Endothelial cell of hepatic sinusoid (primary cell): ENCODE measurements around the gene GCH1.
"Not testable (repeated sequence)": the region's sequence is repeated elsewhere in the genome, so short reads cannot be mapped to it uniquely, and the experiment has no call there.

Experiments
- in situ Hi-C: cut with HindIII; loops from 2 replicates; pipeline ENCODE4 v1.10.0; 2017; ENCODE audit warnings: low sequenced_read_pairs

Gene GCH1

DNA sequence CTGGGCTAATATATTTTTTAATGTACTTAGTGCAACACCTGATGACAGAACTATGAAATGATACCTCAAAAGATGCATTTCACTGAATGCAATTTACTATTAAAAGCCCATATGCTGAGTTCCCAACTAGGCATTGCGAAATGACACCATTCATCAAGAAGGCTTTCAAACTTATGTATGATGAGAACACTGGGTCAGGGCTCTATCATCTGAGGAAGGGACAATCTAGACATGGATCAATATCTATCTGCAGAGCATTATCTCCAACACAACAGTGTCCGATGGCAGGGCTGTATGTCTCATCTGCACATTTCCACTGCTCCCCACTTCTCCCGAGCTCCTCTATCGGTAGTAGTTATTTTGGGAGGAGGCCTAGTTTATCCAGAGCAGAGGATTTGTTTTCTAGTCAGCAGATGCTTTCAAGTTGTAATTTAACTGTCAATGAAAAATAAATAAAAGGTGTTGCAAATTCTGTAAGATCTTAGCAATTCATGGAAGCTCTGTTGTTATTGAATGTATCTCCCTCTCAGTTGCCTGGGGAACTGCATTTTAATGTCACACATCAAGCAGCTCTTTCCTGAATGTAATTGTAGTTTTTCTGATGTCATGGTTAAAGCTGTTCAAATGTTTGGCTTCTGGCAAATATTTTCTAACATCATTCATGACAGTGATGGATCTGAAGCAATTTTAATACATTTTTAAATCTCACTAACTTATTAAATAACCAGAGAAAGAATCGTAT, 7.4 kb upstream of the GCH1 start:
- in situ Hi-C loops: no loop called here

GRCh38 chr14:54908973-54909372, 6.3 kb upstream of the GCH1 start:
- in situ Hi-C loops: not testable (repeated sequence)

- in situ Hi-C loops: no loop called here
These were observed 5.6 kb upstream of the GCH1 start for GRCh38 chr14:54908190-54908589.

DNA sequence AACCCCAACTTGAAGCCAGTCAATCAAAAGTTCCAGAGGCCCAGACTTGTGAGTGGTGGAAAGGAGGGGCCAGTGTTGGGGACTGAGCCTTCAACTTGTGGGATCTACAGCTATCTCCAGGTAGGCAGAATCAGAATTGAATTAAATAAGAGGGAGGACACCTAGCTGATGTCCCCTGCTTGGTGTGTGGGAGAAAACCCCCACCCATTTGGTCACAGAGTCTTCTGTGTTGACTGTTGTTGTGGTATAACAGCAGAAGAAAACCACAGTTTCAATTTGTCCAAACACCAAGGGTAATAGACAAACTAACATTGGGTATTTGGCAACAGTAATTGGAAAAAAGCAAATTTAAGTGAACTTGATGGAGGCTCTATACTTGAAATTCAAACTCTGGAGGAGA, 3.4 kb upstream of the GCH1 start:
- in situ Hi-C loops: no loop called here

GRCh38 chr14:54902143-54902520, 494 bp downstream of the GCH1 start:
- in situ Hi-C loops: no loop called here

DNA sequence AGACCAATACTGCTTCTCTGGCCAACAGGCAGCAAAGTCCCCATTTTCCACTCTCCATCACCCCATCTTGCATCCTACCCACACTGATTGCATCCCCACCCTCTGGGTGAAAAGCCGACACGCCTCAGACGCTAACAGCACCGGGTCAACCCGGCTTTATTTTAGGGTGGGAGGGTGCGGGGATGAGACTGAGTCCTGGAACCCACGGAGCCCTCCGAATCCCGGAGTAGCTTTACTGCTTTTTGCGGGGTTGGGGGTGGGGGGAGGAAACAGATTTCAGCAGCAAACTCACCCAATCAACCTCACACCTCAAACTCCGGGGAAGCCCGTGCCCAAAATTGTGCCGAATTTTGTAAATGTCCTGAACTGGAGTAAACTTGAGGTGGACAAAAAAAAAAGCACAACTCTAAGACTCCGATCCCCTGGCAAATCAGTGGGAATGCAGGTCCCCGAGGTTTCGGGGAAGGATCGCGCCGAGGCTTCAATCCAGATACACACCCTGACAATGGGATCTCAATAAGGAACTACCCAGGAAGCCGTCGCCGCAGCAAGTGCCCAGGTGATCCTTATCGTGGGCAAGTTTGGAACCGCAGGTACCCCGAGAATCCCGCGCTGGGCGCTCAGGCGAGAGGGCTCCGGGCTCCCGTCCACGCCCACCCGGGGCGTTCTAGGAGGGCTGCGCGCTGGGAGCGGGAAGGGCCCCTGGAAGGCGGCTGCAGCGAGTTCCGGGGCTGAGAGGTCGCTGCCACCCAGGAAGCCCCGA, 1.1 kb downstream of the GCH1 start:
- in situ Hi-C loops: no loop called here

DNA sequence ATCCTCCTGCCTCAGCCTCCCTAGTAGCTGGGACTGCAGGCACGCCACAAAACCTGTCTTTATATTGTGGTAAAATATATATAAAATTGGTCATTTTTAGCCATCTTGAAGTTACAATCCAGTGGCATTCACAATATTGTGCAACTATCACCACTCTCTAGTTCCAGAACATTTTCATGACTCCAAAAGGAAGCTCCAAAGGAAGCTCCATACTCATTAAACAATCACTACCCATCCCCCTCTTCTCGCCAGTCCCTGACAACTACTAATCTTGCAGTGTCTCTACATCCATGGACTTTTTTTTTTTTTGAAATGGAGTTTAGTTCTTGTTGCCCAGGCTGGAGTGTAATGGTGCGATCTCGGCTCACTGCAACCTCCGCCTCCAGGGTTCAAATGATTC, 3.1 kb downstream of the GCH1 start:
- in situ Hi-C loops: no loop called here

GRCh38 chr14:54897809-54898555, 4.6 kb downstream of the GCH1 start:
- in situ Hi-C loops: not testable (repeated sequence)

DNA sequence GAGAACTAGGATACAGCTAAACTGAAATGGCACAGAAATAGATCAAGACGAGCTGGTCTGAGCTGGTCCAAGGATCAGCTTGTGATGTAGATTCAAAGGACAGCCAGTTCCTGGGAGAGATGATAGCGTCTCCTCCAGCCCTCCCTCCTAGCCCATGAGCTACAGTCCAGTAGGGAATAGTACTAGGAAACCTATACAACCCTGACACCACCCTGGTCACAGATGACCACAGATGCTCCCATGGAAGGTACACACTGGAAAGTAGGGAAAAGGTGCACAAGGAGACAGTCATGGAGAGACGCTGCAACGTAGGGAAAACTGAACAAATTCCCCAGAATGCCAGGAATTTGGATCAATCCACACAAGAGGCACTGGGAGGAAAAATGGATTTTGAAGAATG, 6.9 kb downstream of the GCH1 start:
- in situ Hi-C loops: no loop called here

DNA sequence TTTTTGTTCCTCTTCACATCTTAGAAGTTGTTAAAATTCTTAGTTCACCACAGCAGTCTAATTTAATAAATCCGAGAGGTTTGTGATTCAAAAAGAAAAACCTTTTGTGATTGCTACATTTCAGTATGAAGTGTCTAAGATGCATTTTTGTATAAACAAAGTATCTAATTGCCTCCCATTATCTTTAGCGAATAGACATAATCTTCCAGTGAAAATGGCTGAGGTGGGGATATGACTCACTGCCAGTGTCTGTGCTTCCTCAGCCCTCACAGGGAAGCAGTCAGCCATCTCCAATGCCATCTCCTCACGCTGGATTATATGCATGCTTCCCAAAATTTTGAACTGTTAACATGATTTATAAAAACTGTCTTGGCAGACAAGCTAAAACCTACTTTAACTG, 7.6 kb downstream of the GCH1 start:
- in situ Hi-C loops: no loop called here

- in situ Hi-C loops: no loop called here
These were observed 9.4 kb downstream of the GCH1 start for GRCh38 chr14:54893151-54893760.

GRCh38 chr14:54891471-54892245, 11.0 kb downstream of the GCH1 start:
- in situ Hi-C loops: no loop called here

DNA sequence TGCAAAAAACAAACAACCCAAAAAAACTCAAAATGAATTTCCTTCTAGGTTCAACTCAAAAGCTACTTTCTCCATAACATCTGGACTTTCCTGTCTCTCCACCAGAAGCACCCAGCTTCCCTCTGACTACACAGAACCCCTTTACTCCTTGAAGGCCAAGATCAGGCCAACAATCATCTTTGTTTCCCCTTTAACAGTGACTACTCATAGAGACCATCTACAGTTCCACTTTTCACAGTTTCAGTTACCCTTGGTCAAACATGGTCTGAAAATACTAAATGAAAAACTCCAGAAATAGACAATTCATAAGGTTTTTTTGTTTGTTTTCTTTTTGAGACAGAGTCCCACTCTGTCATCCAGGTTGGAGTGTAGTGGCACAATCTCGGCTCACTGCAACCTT, 11.8 kb downstream of the GCH1 start:
- in situ Hi-C loops: no loop called here

DNA sequence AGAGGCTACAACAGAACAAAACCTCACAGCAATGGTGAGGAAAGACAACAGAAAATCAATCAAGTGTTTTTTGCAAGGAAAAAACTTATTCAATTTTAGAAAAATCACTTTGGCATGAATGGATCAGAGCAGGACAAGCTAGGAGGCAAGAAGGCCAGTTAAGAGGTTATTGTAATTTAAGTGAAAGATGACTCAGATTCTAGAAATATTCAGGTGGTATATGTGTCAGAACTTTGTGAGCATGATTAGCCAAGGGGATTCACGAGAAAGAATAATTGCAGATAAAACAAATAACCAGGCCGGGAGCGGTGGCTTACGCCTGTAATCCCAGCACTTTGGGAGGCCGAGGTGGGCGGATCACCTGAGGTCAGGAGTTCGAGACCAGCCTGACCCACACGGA, 12.7 kb downstream of the GCH1 start:
- in situ Hi-C loops: loop anchor here (5.0 kb wide), 1 partner anchor 73 kb away; no protein-coding TSS in a partner anchor

DNA sequence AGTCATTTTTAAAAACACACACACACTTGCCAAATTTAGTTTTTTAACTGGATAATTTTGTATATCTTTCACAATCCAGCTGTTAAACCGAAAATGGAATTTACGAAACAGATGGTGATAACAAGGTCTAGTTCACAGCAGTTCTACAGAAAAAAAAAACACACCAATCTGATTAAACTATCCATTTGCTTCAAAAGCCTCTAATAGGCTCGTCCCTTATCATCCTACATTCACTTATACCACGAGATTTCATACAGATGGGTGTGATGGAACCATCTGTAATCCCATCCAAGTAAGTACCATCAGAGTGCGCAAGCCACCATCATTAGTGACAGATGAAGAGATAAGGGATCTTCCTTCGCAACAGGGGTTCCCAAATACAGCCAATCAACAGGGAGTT, 20.1 kb downstream of the GCH1 start:
- in situ Hi-C loops: no loop called here

GRCh38 chr14:54881761-54882401, 20.7 kb downstream of the GCH1 start:
- in situ Hi-C loops: no loop called here

DNA sequence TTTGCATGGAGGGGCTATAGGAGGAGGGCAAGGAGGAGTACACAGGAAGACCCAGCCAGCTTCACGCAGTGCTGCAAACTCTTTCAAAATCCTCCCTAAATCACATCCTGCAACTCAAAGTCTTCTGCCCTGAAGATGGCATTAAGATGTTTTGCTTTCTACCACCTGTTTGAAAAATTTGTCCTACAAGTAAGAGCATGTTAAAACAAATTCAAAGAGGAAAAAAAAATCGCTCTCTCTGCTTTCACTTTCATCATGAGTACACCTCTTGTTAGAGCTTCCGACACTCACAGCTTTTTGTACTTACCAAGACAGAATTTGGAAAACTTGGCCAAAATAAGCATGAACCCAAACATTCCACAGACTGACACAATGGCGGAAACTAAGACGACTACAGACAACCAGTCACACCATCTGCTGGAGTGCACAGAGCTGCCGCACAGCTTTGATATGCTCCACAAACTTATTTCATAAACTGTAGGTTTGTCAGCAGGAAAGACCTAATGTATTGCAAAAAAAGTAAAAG, 21.3 kb downstream of the GCH1 start:
- in situ Hi-C loops: no loop called here

DNA sequence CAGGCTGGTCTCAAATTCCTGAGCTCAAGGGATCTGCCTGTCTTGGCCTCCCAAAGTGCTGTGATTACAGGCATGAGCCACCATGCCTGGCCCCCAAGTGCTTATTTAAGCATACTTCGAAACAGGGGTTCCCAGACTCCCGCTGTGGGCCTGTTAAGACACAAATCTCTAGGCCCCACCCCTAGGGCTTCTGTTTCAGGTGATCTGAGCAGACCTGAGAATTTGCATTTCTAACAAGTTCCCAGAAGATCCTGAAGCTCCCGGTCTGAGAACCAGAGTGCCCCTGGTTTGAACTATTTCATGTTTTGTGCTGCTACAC, 25.0 kb downstream of the GCH1 start:
- in situ Hi-C loops: no loop called here

GRCh38 chr14:54877015-54877702, 25.5 kb downstream of the GCH1 start:
- in situ Hi-C loops: no loop called here
